GM12878 (cell line): ENCODE measurements around the gene COBLL1. TPM values are rescaled to one million over a fixed set of nuclear protein-coding genes. Genes with fewer than 3 reads are reported as not detected.

Experiments
- ATAC-seq: fragments of 200-7000 bp; cut with Tn5 transposase; 3 replicates; pipeline ENCODE4 v1.9.1; 2020; ENCODE audit warnings: mild to moderate bottlenecking, moderate library complexity
- BruUV-seq: library from RNA; stranded (reverse); fragments of 400-500 nt; replicated peaks from 2 replicates; lab custom pipeline; 2021; lab: Mats Ljungman, UMichigan
- CTCF ChIA-PET: fragments of 300-600 bp; sonication (Branson Sonifier 250); formaldehyde crosslinking; extraction: SDS; loops from one replicate; lab custom pipeline; 2021; ENCODE audit warnings: inconsistent platforms; lab: Yijun Ruan, JAX
- POLR2A ChIA-PET: fragments of 350-600 bp; formaldehyde crosslinking; extraction: SDS; loops from one replicate; lab custom pipeline; 2021; ENCODE audit warnings: inconsistent platforms; lab: Charles Lee
- RAD21 ChIA-PET: fragments of 300-600 bp; sonication (Branson Sonifier 250); formaldehyde crosslinking; loops from one replicate; lab custom pipeline; 2023; ENCODE audit warnings: antibody characterized with exemption; ENCODE audit not compliant: unreplicated experiment; lab: Charles Lee
- SMC1A ChIA-PET: fragments of 300-600 bp; sonication (Branson Sonifier 250); formaldehyde crosslinking; loops from one replicate; lab custom pipeline; 2023; ENCODE audit not compliant: unreplicated experiment, uncharacterized antibody; lab: Charles Lee
- DNase-seq: peaks from one replicate; pipeline ENCODE4 v3.0.0-alpha.2; 2011; ENCODE audit warnings: low read depth, low spot score
- FAIRE-seq: peaks from 3 replicates; lab custom pipeline; 2011; peaks lifted over from hg19 to GRCh38; lab: Jason Lieb, UNC
- H2AFZ ChIP-seq: 2 replicates; pipeline ENCODE4 v1.6.0; 2011; ENCODE audit warnings: low read depth, low read length, control low read depth; ENCODE audit not compliant: control insufficient read depth
- H3K27ac ChIP-seq: 2 replicates; pipeline ENCODE4 v1.5.1; 2011; ENCODE audit warnings: control low read depth; ENCODE audit not compliant: control insufficient read depth, insufficient read depth
- H3K27me3 ChIP-seq, 2 experiments: replicated peaks in 1 of 2; 2 replicates each; pipeline versions ENCODE4 v1.6.0 to v1.6.1; 2011; ENCODE audit warnings: low read length in 1 of 2; ENCODE audit not compliant: control insufficient read depth in 2 of 2, insufficient read depth in 2 of 2
- H3K36me3 ChIP-seq, 2 experiments: 2 replicates each; pipeline ENCODE4 v1.5.1; 2011; ENCODE audit warnings: low read length in 1 of 2; ENCODE audit not compliant: control insufficient read depth in 2 of 2, insufficient read depth in 2 of 2
- H3K4me1 ChIP-seq: 2 replicates; pipeline ENCODE4 v1.6.1; 2011; ENCODE audit warnings: mild to moderate bottlenecking, low read length, moderate library complexity, mixed read lengths; ENCODE audit not compliant: control insufficient read depth, insufficient read depth
- H3K4me2 ChIP-seq: 2 replicates; pipeline ENCODE4 v1.6.0; 2011; ENCODE audit warnings: control low read depth; ENCODE audit not compliant: control insufficient read depth, insufficient read depth
- H3K4me3 ChIP-seq: fragments of 200-600 bp; sonication (generic); 2 replicates; pipeline ENCODE4 v1.5.1; 2016
- H3K79me2 ChIP-seq: 2 replicates; pipeline ENCODE4 v1.6.0; 2011; ENCODE audit warnings: low read length; ENCODE audit not compliant: control insufficient read depth, insufficient read depth
- H3K9ac ChIP-seq: 2 replicates; pipeline ENCODE4 v1.8.0; 2011; ENCODE audit warnings: low read length, control low read depth, mixed read lengths; ENCODE audit not compliant: control insufficient read depth, insufficient read depth
- H3K9me3 ChIP-seq: replicated peaks from 3 replicates; pipeline ENCODE4 v1.5.1; 2011; ENCODE audit warnings: mild to moderate bottlenecking, low read length; ENCODE audit not compliant: control insufficient read depth, insufficient read depth
- H4K20me1 ChIP-seq: 2 replicates; pipeline ENCODE4 v1.6.0; 2011; ENCODE audit not compliant: control insufficient read depth, insufficient read depth
- BACH1 ChIP-seq: fragments of 450-650 bp; IDR thresholded peaks from 2 replicates; pipeline ENCODE4 v1.6.1; 2017; ENCODE audit warnings: mild to moderate bottlenecking, borderline replicate concordance
- BMI1 ChIP-seq: fragments of 450-650 bp; IDR thresholded peaks from 2 replicates; pipeline ENCODE4 v1.6.1; 2016; ENCODE audit warnings: mild to moderate bottlenecking, moderate library complexity, borderline replicate concordance
- PML ChIP-seq: IDR thresholded peaks from 2 replicates; pipeline ENCODE4 v1.6.1; 2012; ENCODE audit warnings: low read length, inconsistent platforms
- ZBTB40 ChIP-seq: fragments of 450-650 bp; IDR thresholded peaks from 2 replicates; pipeline ENCODE4 v1.6.1; 2016; ENCODE audit warnings: mild to moderate bottlenecking, moderate library complexity, borderline replicate concordance
- WGBS: methylation state at CpG from one replicate; pipeline ENCODE4 v1.1.6; 2016; ENCODE audit warnings: low lambda C conversion rate; ENCODE audit not compliant: insufficient replicate concordance, insufficient coverage; ENCODE audit errors: missing lambda C conversion rate; 5-methylcytosine and 5-hydroxymethylcytosine counted together
- in situ Hi-C: fragments of 300-500 bp; cut with MboI; formaldehyde crosslinking; loops from 9 replicates; pipeline ENCODE4 v1.14.3; 2018; ENCODE audit warnings: mixed read lengths
- intact Hi-C: fragments of 100-400 bp; cut with micrococcal nuclease; formaldehyde crosslinking; loops from one replicate; pipeline ENCODE4 v1.14.2; 2022; ENCODE audit not compliant: unreplicated experiment
- polyA plus RNA-seq, 11 experiments: library from polyadenylated mRNA; depleted of rRNA in 4 of 11; unstranded in 6 of 11; stranded (reverse) in 5 of 11; fragments of >200 nt; fragmentation: Nextera tagmentation in 4 of 11; fragmentation: Illumina TruSeq in 1 of 11; extraction: Ambion mirVana in 4 of 11; extraction: Trizol in 1 of 11; gene quantifications; 1 replicate in 1 of 11; 2 replicates in 10 of 11; pipeline versions ENCODE4 v1.2.1 to v1.2.3, GENCODE V29; 2011 to 2016; ENCODE audit warnings: inconsistent platforms in 2 of 11, missing spikeins in 2 of 11, low read depth in 1 of 11
- total RNA-seq, 4 experiments: library from RNA; depleted of rRNA in 3 of 4; stranded (reverse); fragments of >200 nt in 3 of 4; fragmentation: Illumina TruSeq in 1 of 4; extraction: Trizol in 1 of 4; gene quantifications; 2 replicates each; pipeline versions ENCODE4 v1.2.1 to v1.2.3, GENCODE V29; 2013 to 2021
- TF ChIP-seq, protein P1 (sequence below): fragments of 450-650 bp; IDR thresholded peaks from 2 replicates; pipeline ENCODE4 v1.6.1; 2018; ENCODE audit warnings: mild to moderate bottlenecking, low read depth, moderate library complexity; ENCODE audit not compliant: partially characterized antibody

The COBLL1 gene
- total and polyA plus RNA-seq, 10 of the 15 experiments (the other 5 are each of a cell fraction or from before 2014, with no cell fraction given): 0.46 TPM; not detected in 9

DNA sequence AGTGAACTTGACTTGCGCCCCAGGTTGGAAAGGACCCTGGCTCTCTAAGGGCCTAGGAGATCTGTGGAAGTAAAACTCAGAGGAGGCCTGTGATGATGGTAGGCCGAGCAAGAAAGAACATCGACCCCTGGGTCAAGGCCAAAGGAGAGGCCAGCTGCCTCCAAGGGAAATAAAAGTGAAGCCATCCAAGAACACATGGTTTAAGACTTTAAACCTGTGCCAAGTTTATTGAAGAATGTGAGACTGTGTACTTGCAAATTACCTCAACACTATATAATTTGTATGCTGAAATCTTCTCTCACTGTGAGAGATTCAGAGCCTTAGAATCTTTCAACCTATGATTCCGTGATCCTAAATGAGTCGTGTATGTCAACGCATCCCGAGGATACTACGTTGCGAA, 40.7 kb upstream of the COBLL1 start (continued):
- TF ChIP-seq BMI1: no peak

DNA sequence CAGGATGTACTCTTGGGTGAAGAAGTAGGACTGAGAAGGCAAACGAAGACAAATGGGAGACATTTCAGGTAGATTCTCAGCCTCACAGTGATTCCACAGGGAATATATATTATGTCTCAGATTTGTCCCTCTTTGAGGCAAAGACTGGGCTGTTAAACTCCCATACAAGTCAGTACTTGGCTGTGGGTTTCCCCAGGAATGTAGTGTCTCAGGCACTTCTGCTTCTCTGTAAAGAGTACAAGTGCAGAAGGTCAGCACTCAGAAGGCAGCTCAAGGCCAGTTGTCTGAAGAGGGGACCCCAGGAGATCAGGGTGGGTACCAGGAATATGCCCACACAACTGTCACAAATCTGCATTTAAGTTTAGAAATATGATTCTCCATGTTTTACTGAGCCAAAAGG, 39.9 kb upstream of the COBLL1 start:
- Histone ChIP-seq H2AFZ (no peak overlapping the region), H3K27me3 (no peaks in the 10 kb centered on the region; a peak in 1 of 4 replicates), H3K79me2 (no peaks in the 10 kb centered on the region), H3K4me2 (no peak overlapping the region), H3K4me1 (no peaks in the 10 kb centered on the region), H3K9me3 (no peaks in the 10 kb centered on the region), H3K4me3 (no peak overlapping the region), H3K36me3 (no peaks in the 10 kb centered on the region)
- in situ Hi-C loops (no loop called here), intact Hi-C loops (no loop called here)
- POLR2A ChIA-PET: no interaction called here
- SMC1A ChIA-PET: interaction anchor here (2.2 kb wide), 1 partner anchor 22 kb away, joined by 7 read pairs; no protein-coding TSS in a partner anchor
- CTCF ChIA-PET: no interaction called here
- FAIRE-seq: no peak
- ATAC-seq: no peak
- BruUV-seq: no TSS peak
- DNase-seq: no peak
- RAD21 ChIA-PET: no interaction called here
- TF ChIP-seq PML: no peak
- TF ChIP-seq, all 136 proteins: peak for 0
- H3K9ac ChIP-seq: no peak overlapping the region
- no peaks in the 10 kb centered on the region for H4K20me1 ChIP-seq
- H3K27ac ChIP-seq: no peak overlapping the region
- 0% methylated on average over 1 of the region's 1 CpG for WGBS

DNA sequence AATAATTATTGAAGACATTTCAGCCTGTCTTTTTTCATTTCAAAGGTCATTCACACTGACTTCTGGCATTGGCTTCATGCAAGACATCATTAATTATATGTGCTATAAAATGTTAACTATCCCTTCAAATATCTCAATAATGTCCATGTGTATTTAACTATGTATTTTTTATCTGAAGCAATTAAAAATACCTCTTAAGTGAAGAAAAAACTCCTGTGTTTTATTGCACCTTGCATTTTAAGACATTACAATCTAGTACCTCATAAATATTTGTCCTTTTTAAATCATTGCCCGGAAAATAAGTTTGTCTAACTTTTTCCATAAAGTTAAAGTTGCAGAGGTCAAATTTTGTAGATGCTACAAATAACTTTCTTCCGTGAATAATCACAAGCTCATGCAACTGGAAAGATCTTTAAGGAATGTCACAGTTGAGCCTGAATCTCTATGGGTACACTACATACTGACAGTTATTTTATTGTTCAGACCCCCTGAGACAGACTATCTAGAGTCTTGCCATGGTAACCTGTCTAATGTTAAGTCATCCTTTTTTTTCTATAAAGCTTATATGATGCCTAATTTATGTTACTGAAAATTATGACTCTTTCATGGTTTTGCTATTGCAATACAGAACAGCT, 38.4 kb upstream of the COBLL1 start:
- in situ Hi-C loops: no loop called here
- intact Hi-C loops: no loop called here
- POLR2A ChIA-PET: no interaction called here
- TF ChIP-seq BACH1 (no peak), ZBTB40 (no peak)
- TF ChIP-seq, protein P1, sequence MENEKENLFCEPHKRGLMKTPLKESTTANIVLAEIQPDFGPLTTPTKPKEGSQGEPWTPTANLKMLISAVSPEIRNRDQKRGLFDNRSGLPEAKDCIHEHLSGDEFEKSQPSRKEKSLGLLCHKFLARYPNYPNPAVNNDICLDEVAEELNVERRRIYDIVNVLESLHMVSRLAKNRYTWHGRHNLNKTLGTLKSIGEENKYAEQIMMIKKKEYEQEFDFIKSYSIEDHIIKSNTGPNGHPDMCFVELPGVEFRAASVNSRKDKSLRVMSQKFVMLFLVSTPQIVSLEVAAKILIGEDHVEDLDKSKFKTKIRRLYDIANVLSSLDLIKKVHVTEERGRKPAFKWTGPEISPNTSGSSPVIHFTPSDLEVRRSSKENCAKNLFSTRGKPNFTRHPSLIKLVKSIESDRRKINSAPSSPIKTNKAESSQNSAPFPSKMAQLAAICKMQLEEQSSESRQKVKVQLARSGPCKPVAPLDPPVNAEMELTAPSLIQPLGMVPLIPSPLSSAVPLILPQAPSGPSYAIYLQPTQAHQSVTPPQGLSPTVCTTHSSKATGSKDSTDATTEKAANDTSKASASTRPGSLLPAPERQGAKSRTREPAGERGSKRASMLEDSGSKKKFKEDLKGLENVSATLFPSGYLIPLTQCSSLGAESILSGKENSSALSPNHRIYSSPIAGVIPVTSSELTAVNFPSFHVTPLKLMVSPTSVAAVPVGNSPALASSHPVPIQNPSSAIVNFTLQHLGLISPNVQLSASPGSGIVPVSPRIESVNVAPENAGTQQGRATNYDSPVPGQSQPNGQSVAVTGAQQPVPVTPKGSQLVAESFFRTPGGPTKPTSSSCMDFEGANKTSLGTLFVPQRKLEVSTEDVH: no peak

More for the DNA sequence above, 38.4 kb upstream of the COBLL1 start:
- 54% methylated on average over 2 of the region's 2 CpGs for WGBS
- ChIA-PET SMC1A (interaction anchor here (2.2 kb wide), 1 partner anchor 24 kb away, joined by 7 read pairs; no protein-coding TSS in a partner anchor), RAD21 (no interaction called here), CTCF (interaction anchor here (0.7 kb wide), 1 partner anchor 81 kb away, joined by 3 read pairs; no protein-coding TSS in a partner anchor)
- Histone ChIP-seq H2AFZ (no peak overlapping the region), H3K9me3 (no peaks in the 10 kb centered on the region), H3K4me2 (no peak overlapping the region), H4K20me1 (no peaks in the 10 kb centered on the region), H3K36me3 (no peaks in the 10 kb centered on the region), H3K9ac (no peak overlapping the region), H3K79me2 (no peaks in the 10 kb centered on the region), H3K4me1 (no peaks in the 10 kb centered on the region), H3K27me3 (no peaks in the 10 kb centered on the region; a peak in 1 of 4 replicates), H3K27ac (no peak overlapping the region), H3K4me3 (no peak overlapping the region)
- ATAC-seq (no peak), DNase-seq (no peak), FAIRE-seq (no peak)
- no TSS peak for BruUV-seq
